ENCODE results near the gene CNFN.

DNA sequence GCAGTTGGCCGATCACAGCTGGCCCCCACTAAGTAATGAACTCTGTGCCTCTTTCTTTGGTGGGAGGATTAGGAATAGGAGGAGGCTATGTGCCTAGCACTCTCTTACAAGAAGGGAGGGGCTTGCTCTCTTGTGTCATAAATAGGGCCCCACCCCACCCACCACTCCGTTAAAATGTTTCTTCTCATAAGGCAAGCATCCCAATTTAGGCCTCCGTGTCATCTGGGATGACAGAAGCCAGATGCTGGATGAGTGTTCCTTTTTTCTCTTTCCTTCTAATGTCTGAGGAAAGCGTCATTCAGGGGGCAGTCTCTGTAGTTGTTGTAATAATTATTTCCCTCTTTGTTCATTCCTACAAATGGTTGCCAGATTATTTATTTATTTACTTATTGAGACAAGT, 37.2 kb upstream of the CNFN start, which contains the start of gene LIPE:
- TF ChIP-seq ESRRG (CRISPR knock-in tag; IDR thresholded peaks at IDR 0.05): no peak
- no peak for TF ChIP-seq SNAI2 (CRISPR knock-in tag; IDR thresholded peaks at IDR 0.05)
- no peak for TF ChIP-seq RARB (CRISPR knock-in tag; IDR thresholded peaks at IDR 0.05)
